ENCODE results near the gene FAM135A.

- TF ChIP-seq CTCF (IDR thresholded peaks at IDR 0.05 in 2 of 3, conservative IDR thresholded peaks at IDR 0.05 in 1 of 3; ENCODE audit: control insufficient read depth in 2 of 3, extremely low read depth in 1 of 3, insufficient read depth in 1 of 3, low read depth in 3 of 3, low read length in 3 of 3) (no peak), ZNF274 (IDR thresholded peaks at IDR 0.05; ENCODE audit: insufficient read depth, insufficient read length) (no peak), HDAC6 (IDR thresholded peaks at IDR 0.05; ENCODE audit: unreplicated experiment) (no peak), SPI1 (IDR thresholded peaks at IDR 0.05; ENCODE audit: borderline replicate concordance, insufficient read depth, low read depth, low read length) (no peak), SREBF2 (IDR thresholded peaks at IDR 0.05; ENCODE audit: low read length) (no peak), CHD4 (IDR thresholded peaks at IDR 0.05) (no peak), HDAC2 (IDR thresholded peaks at IDR 0.05) (no peak), JUND (IDR thresholded peaks at IDR 0.05; ENCODE audit: low read depth, low read length) (no peak), MTA3 (IDR thresholded peaks at IDR 0.05; ENCODE audit: borderline replicate concordance, low read length) (no peak), ATF3 (IDR thresholded peaks at IDR 0.05; ENCODE audit: borderline replicate concordance, extremely low read depth, low read depth, low read length) (no peak), KDM1A (IDR thresholded peaks at IDR 0.05; ENCODE audit: borderline replicate concordance) (no peak)
Observed at GRCh38 chr6:70396163-70396562, 17.1 kb upstream of the FAM135A start.

Data from GM12878 (cell line).